GM19455 (cell line): ENCODE results near the gene EVPL.
"Not testable (repeated sequence)": the region's sequence is repeated elsewhere in the genome, so short reads cannot be mapped to it uniquely, and the experiment has no call there.

Experiments used
- ATAC-seq: cut with Tn5 transposase; IDR thresholded peaks from one replicate; pipeline ENCODE4 v1.9.1; 2021; ENCODE audit not compliant: unreplicated experiment

EVPL gene

GRCh38 chr17:76000016-76000754 lies 26.9 kb downstream of the EVPL start:
- ATAC-seq = no peak

GRCh38 chr17:75998327-75998795 lies 28.7 kb downstream of the EVPL start:
- ATAC-seq = no peak

- no peak for ATAC-seq
Observed at GRCh38 chr17:75996665-75997590, 30.2 kb downstream of the EVPL start.

GRCh38 chr17:75995385-75995925 lies 31.7 kb downstream of the EVPL start:
- no peak for ATAC-seq

GRCh38 chr17:75994802-75995370 lies 32.2 kb downstream of the EVPL start:
- ATAC-seq = no peak

- no peak for ATAC-seq
Observed at GRCh38 chr17:75991396-75991795, 35.7 kb downstream of the EVPL start.

GRCh38 chr17:75987041-75987440 lies 40.1 kb downstream of the EVPL start:
- ATAC-seq = no peak

- ATAC-seq = no peak
Observed at GRCh38 chr17:75985986-75986385, 41.1 kb downstream of the EVPL start.

- no peak for ATAC-seq
Observed at GRCh38 chr17:75983501-75984181, 43.5 kb downstream of the EVPL start.

GRCh38 chr17:75981019-75981615 lies 46.0 kb downstream of the EVPL start:
- no peak for ATAC-seq

GRCh38 chr17:75980188-75981018 lies 46.7 kb downstream of the EVPL start:
- no peak for ATAC-seq

- ATAC-seq = peak; percentile 16
Observed at GRCh38 chr17:75979705-75980187, 47.4 kb downstream of the EVPL start.

GRCh38 chr17:75978938-75979704 lies 48.0 kb downstream of the EVPL start, which contains the start of the genes ACOX1 and TEN1:
Gene ACOX1 (minus strand): TSS chr17:75979166. CDS start chr17:75979073, 93 bp downstream.
Gene TEN1 (plus strand): TSS chr17:75979240. CDS start chr17:75986193, 6,953 bp downstream.
- ATAC-seq = peak; percentile 90

- no peak for ATAC-seq
Observed at GRCh38 chr17:75976175-75976848, 50.8 kb downstream of the EVPL start.

GRCh38 chr17:75975757-75976174 lies 51.3 kb downstream of the EVPL start:
- ATAC-seq = no peak

- ATAC-seq = not testable (repeated sequence)
Observed at GRCh38 chr17:75975187-75975586, 51.9 kb downstream of the EVPL start.

GRCh38 chr17:75970626-75971025 lies 56.5 kb downstream of the EVPL start:
- no peak for ATAC-seq
